Spleen (tissue), 7 donors: ENCODE results near the gene CAMK2B.

ENCODE experiments used
- POLR2A ChIP-seq, 3 donors: fragments of 450-650 bp; IDR thresholded peaks; one replicate each; pipeline ENCODE4 v1.5.1; 2017; ENCODE audit warnings: antibody characterized with exemption in 3 of 3, mild to moderate bottlenecking in 1 of 3
- POLR2AphosphoS5 ChIP-seq, 3 donors: sonication (generic); formaldehyde crosslinking; IDR thresholded peaks; one replicate each; pipeline ENCODE4 v1.5.1; 2017; ENCODE audit warnings: antibody characterized with exemption in 3 of 3
- TF ChIP-seq, protein P1 (sequence below), 11 experiments: fragments of 200-600 bp in 7 of 11; fragments of 450-650 bp in 4 of 11; sonication (generic) in 4 of 11; IDR thresholded peaks in 8 of 11; conservative IDR thresholded peaks in 3 of 11; 1 replicate in 7 of 11; 2 replicates in 4 of 11; pipeline versions ENCODE4 v1.4.0 to v1.8.0; 2016 to 2021; ENCODE audit warnings: antibody characterized with exemption in 11 of 11, inconsistent platforms in 4 of 11, mild to moderate bottlenecking in 1 of 11
- donor health status: DM: no; HTN: no; CAD: no; lungs with moderate emphysema.
- donor health status: DM: no; HTN: no; CAD: no.
- donor health status: DM: no; HTN: no; CAD: no.

- TF ChIP-seq POLR2A (IDR thresholded peaks at IDR 0.05) (no peak), POLR2AphosphoS5 (IDR thresholded peaks at IDR 0.05) (no peak)
- TF ChIP-seq, protein P1, sequence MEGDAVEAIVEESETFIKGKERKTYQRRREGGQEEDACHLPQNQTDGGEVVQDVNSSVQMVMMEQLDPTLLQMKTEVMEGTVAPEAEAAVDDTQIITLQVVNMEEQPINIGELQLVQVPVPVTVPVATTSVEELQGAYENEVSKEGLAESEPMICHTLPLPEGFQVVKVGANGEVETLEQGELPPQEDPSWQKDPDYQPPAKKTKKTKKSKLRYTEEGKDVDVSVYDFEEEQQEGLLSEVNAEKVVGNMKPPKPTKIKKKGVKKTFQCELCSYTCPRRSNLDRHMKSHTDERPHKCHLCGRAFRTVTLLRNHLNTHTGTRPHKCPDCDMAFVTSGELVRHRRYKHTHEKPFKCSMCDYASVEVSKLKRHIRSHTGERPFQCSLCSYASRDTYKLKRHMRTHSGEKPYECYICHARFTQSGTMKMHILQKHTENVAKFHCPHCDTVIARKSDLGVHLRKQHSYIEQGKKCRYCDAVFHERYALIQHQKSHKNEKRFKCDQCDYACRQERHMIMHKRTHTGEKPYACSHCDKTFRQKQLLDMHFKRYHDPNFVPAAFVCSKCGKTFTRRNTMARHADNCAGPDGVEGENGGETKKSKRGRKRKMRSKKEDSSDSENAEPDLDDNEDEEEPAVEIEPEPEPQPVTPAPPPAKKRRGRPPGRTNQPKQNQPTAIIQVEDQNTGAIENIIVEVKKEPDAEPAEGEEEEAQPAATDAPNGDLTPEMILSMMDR (IDR thresholded peaks at IDR 0.05 in 8 of 11, conservative IDR thresholded peaks at IDR 0.05 in 3 of 11), result no peak
These were observed 134.2 kb downstream of the CAMK2B start for GRCh38 chr7:44191171-44191570.
